Nasal cavity respiratory epithelium epithelial cell of viscerocranial mucosa (primary cell): ENCODE measurements around the gene PSRC1. TPM values are rescaled to one million over a fixed set of nuclear protein-coding genes. Genes with fewer than 3 reads are reported as not detected.

Experiments
- total RNA-seq: library from RNA; depleted of rRNA; stranded (reverse); fragments of >200 nt; gene quantifications from 2 replicates; pipeline ENCODE4 v1.2.3, GENCODE V29; 2014

The PSRC1 gene
- 0.68 and 1.4 TPM in 2 replicates for total RNA-seq

GRCh38 chr1:109282952-109283747 is at the start of gene PSRC1:
TSS of gene PSRC1 (minus strand) at chr1:109283145.

GRCh38 chr1:109306832-109307273 is 23.9 kb upstream of the PSRC1 start, which contains the start of gene MYBPHL:
TSS of gene MYBPHL (minus strand) at chr1:109307011. CDS start at chr1:109306991, 20 bp downstream.

GRCh38 chr1:109248797-109249629 is 33.9 kb downstream of the PSRC1 start, which contains the start of gene CELSR2:
TSS of gene CELSR2 (plus strand) at chr1:109249539. CDS start at chr1:109250080, 541 bp downstream.

Other genes starting within 250 kb of the PSRC1 start
- gene WDR47, start 241.0 kb downstream of the PSRC1 start, total RNA-seq: 30.4 and 32.0 TPM in 2 replicates
- 123 and 193 TPM in 2 replicates for gene TAF13, start 207.1 kb downstream of the PSRC1 start, total RNA-seq
- 52.0 and 57.4 TPM in 2 replicates for gene TMEM167B, start 192.4 kb downstream of the PSRC1 start, total RNA-seq
- gene ELAPOR1, start 169.0 kb downstream of the PSRC1 start, total RNA-seq: under 0.01 and 0.14 TPM in 2 replicates
- 492 and 515 TPM in 2 replicates for gene SARS1, start 69.2 kb downstream of the PSRC1 start, total RNA-seq
- gene CELSR2, start 33.6 kb downstream of the PSRC1 start, total RNA-seq: 14.7 and 117 TPM in 2 replicates
- gene MYBPHL, start 23.9 kb upstream of the PSRC1 start, total RNA-seq: not detected in 2 replicates
- 9.2 and 28.4 TPM in 2 replicates for gene SORT1, start 114.8 kb upstream of the PSRC1 start, total RNA-seq
- gene PSMA5, start 143.3 kb upstream of the PSRC1 start, total RNA-seq: 36.9 and 37.3 TPM in 2 replicates
- gene SYPL2, start 183.4 kb upstream of the PSRC1 start, total RNA-seq: not detected in 2 replicates
- 1.2 and 2.1 TPM in 2 replicates for gene ATXN7L2, start 200.8 kb upstream of the PSRC1 start, total RNA-seq
- gene CYB561D1, start 210.9 kb upstream of the PSRC1 start, total RNA-seq: 5.1 and 11.9 TPM in 2 replicates
- 0.34 and 1.6 TPM in 2 replicates for gene AMIGO1, start 226.6 kb upstream of the PSRC1 start, total RNA-seq